GM19324 (cell line): ENCODE data around the gene NPS.

Experiments
- ATAC-seq: cut with Tn5 transposase; IDR thresholded peaks from one replicate; pipeline ENCODE4 v1.9.1; 2021; ENCODE audit warnings: mild to moderate bottlenecking, moderate library complexity; ENCODE audit not compliant: unreplicated experiment, low FRiP score

NPS gene

DNA sequence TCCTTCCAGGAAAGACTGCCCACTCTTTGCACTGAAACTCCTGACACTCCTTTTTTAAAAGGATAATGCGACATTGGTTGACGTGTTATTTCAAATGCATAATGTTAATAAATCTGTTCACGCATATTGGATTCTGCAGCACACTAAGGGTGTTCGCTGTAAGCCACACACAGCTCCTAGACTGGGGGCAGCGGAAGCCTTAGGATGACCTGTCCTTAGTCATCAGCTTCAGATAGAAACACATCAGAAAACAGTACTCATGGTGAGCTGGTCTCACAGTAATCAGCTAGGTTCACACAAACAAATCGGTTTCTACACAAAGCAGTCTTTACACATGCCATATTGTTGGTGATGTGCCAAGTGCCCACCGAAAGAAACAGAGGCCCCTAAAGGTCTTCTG, 4.3 kb downstream of the NPS start:
- ATAC-seq, result no peak

DNA sequence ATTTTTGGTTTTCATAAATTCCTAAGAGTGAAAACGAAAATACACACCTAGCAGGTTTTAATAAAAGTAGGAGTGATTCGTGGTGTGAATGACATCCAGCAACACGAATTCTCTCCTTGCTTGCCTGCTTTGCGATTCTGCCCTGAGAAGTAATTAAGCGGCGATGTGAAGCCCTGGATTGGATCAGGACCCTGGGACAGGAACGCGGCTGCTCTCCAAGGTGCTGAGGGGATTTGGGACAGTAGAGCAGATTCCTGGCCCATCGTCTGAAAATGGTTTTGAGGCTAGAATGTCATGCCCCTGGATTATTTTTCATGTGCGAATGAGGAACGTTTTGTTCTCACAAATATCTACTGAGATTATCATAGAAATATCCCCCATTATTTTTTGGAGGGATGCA, 7.8 kb downstream of the NPS start:
- no peak for ATAC-seq

DNA sequence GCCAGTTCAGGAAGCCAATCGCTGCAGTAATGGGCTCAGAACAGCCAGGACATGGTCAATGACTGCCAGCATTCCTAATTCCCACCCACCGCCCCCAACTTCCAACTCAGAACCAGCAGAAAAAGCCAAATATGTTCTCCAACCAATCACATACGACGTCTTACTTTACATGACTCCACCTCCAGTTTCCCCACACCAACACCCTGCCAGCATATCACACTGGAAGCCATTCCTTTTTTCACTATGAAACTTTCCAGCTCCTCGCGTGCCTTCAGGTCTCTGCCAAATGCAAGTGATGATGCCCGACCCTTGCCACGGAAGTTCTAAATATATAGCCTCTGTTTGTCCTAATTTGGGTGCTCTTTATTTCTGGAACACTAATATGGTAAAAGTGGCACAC, 12.5 kb downstream of the NPS start:
- ATAC-seq, result no peak

DNA sequence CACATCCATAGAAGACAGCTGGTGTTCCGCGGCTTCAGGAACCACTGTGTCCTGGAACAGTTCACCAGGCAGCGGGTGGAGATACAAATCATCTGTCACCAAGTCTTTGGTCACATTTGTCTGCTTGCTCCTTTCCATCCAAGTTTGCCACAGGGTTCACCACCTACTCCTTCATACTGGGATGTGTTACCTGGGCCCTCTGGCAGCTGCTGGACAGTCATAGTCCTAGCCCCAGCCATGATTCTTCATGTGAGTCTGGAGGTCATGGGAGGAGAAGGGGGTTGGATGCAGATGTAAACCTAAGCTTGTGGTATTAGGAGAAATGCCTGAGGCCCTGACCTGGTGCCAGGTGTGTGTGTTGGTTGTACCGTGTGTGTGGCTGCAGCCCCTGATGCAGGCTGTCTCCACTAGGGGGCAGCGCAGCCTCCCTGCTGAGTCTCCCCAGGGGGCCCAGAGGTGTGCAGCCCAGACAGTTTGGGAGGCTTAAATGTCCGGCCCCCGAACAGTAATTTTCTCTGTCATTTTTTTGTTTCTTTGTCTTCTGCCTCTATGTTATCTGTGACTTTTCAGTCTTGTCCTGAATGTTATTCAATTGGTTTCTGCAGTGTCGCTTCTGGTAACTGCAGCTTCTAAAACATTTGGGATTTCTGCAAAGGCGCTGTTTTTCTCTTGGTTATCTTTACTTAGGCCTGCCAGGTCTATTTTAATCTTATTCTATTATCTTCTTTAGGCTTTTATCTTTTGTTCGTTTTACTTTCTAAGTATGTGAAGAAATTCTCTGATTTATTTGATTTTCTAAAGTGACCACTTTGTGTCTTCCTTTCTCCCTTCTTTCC, 14.8 kb downstream of the NPS start:
- ATAC-seq, result no peak

DNA sequence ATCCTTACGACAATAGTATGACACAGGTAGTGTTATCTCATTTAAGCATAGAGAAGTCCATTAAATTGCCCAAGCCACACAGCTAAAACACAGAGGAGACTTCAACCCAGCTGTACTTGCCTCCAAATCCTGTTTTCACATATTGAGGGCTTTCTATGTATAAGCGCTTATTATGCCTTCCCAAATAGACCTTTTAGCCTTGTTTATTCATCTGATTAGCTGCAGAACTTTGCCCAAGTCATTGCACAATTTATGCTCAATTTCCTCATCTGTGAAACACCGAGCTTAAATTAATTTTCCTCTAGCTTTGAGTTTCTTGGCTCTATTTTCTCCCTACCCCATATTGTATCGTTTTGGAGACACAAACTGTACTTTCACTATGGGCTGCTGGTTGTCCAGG, 15.5 kb downstream of the NPS start:
- no peak for ATAC-seq

DNA sequence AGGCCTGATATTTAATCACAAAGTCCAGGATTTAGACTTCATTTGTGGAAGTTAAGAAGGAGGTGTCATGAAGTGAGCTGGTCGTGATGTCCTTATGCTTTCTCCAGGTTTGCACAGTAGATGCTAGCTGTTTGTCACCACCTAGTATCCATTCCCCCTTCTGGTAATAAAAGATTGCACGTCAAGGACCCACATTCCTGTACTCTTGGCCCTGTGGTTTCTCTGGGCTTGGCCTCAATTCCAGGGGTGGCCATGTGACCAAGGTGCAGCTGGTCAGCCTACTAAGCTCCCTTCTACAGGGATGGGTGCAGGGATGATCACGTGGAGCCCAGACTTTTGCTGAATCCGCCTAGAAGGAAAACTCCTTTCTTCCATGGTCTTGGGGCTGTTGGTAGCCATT, 16.5 kb downstream of the NPS start:
- ATAC-seq, result no peak

DNA sequence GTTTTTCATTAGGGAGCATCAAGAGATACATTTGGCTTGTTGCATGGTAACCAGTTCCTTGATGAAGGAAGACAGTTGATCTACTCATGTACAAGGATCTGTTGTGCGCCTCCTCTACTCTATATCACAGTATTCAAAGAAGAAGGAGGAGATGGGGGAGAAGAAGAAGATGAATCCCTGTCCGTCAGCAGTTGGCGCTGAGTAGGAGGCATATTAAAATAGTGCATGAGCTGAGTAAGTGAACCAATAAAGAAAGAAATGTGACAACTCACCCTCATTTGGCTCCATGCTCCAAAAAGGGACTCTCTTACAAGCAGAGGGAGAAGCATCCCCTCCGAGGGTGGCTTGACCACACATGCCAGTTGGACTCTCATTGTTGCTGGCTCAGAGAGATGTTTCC, 20.1 kb downstream of the NPS start:
- ATAC-seq, result no peak

DNA sequence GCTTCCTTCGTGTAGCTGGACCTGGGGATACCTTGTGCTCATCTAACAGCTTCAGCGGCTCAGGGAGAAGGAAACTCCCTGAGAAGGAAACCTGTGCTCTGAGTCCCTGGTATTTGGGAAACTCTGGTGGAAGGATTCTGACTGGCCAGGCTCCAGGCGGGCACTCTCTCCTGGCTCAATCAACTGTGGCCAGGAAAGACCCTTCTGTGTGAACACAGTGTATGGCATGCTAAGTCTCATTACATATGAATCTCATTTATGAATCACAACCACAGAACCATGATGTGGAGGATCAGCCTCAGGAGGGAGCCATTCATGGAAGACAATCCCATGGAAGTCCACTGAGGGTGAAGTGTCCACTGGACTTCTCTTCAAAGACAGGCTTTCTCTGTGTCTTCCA, 20.9 kb downstream of the NPS start:
- no peak for ATAC-seq

DNA sequence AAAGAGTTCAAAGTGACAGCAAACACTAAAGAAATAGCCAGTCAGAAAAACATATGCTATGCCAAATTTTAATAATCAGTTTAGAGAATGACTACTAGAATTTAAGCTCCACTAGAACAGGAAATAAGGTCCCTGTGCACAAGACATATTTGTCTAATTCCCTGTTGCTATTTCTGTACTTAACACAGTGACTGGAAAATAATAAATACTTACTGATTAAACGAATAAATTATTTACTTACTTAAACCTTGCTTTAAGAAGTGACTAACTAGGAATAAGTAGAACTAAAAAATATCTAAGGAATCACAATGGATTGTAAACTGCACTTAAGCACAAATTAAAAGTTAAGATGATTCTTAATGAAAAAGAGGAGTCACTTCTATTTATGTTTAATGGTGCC, 22.3 kb downstream of the NPS start:
- no peak for ATAC-seq

DNA sequence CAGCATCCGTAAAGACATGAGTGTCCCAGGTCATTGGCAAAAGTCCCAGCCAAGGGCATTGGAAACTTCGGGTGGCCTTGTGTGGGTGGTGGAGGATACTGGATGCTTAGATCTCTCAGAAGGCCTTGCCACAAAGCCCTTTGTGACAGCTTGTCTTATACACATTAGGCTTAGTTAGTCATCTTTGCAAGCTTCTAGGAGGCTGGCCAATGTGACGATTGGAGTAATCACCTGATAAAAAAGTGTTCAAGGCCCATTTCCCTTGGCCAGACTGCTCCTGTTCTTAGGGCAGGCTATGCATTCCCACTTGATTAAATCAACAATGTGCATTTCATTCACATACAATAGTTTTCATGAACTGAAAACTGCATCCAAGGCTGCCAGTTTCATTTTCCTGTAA, 26.9 kb downstream of the NPS start:
- ATAC-seq, result no peak

DNA sequence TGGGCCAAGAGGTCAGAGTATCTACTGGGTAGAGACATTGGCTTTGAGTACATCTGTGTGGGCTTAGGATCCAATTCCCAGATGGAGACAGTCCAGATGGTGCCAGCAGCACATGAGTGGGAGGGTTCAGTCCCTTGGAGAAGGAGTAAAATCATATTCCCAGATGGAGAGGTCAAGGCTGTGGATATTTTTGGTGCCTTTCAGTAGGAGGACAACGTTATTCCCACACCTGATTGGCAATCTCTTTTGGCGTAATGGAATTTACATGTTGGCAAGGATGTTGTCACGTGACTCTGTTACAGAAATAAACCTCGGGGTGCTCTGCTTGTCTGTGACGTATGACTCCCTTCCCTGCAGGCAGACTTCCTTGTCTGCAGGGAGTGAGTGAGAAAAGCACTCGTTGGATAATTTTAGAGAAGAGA, 27.6 kb downstream of the NPS start:
- ATAC-seq, result no peak

DNA sequence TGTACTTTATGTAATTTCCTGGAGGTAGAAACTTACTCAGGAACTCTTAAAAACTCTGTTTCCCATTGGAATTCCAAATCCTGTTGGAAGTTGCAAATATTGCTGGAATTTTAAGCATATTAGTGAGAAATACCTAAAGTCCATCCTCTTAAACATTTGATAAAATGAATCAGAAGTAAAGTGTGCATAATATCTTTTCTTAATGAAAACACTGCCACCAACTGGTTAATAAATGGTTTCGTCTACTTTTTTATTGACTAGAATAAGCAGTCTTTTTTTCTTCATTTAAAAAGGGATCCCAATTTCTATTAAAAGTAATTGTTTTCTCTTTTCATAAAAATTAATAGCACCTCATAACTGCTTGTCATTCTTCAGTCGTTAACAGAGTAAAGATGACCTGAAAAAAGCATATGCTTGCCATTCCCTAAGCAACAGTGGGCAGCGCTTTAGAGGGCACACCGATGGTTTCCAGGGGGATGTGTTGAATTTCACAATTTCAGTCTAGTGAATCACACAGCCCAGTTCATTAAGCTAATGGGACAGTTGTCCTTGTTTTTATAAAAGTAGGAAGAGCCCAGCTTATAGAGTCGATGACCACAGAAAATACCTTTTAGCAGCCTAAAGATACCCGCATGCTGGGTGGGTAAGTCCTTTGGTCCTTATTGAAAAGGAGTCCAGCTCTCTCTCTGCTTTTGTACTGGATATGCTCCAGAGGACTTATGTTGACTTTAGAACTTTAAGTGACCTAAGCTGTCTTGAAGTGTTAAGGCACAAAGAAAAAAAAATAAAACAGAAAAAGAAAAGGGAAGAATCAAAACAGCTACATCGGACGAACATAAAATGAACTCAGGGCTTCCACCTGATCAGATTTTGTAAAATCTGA, 28.5 kb downstream of the NPS start:
- ATAC-seq, result no peak

DNA sequence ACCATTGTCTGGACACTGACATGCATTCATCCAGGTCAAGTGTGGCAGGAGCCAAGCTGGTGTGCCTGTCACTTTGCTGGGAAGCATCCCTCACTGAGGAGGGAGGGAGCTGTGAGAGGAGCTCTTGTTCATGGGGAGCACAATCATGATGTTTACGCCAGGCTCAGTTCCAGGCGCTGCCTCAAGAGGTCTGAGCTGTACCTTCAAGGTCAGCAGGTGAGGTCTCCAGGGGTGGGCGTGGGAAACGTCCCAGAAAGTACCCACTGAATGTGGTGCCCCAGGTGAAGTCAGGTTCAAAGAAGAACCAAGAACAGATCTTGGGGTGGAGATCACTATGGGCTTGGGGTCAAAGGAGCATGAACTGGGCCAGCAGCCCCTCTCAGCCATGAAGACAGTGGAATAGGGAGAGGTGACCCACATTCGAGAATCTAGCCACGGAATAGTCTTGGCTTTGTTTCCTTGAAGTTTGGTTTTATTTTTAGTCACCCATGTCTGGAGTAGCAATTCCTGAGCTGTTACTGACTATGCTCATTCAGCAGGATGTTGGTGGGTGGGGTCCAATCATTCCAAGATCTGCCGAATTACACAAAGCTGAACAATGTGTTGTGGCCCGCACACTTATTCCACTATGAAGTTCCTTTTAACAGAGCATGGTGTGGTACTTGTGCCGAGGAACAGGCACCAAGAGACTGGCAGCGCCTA, 29.3 kb downstream of the NPS start:
- ATAC-seq, result no peak

DNA sequence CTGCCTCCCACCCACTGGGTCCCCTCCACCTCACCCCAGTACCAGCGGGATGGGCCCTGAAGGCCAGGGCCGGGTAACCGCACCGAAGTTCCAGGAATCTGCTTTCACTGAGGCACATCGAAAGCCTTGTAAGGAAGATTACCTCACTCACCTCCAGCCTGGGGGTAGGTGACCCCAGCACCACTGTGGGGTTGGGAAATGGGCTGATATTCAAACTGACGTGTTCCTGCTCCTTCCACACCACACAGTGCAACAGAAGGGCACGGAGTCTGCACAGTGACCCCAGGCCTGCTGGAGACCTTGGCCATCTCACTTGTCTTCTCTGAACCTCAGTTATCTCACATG, 29.8 kb downstream of the NPS start:
- ATAC-seq, result no peak

DNA sequence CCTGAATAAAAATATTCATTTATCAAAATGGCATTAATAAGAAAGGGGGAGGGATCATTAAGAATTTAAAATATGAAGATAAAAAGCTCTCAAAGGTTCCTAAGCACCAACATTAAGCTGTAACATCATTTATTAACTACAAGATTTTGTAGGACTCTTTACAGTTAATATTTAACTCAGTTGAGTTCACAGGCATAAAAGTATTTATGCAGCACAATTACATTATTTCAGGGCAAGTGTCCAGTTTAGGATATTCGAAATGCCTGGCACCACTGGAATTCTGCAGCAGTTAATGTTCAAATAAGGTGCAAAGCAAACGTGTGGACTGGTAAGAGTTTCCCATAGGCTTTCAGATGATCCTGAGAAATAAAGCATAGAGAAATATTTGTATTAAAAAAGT, 30.5 kb downstream of the NPS start:
- no peak for ATAC-seq

DNA sequence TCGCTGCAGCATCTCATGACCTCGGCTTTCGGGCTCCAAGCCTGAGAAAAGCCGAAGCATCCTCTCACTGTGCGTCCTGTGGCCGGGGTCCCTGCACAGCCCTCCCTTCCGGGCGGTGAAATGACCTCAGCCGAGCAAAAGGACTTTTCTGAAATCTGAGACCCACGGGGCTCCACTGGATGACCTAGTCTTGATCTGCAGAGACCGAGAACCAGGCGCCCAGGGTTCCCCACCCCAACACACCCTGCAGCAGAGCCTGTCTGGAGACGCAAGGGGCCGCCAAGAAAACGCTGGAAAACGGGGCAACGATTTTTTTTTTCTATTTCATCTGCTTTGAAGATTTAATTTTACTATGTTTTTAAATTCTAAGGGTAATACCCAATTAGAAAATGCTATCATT, 31.7 kb downstream of the NPS start:
- ATAC-seq, result no peak

DNA sequence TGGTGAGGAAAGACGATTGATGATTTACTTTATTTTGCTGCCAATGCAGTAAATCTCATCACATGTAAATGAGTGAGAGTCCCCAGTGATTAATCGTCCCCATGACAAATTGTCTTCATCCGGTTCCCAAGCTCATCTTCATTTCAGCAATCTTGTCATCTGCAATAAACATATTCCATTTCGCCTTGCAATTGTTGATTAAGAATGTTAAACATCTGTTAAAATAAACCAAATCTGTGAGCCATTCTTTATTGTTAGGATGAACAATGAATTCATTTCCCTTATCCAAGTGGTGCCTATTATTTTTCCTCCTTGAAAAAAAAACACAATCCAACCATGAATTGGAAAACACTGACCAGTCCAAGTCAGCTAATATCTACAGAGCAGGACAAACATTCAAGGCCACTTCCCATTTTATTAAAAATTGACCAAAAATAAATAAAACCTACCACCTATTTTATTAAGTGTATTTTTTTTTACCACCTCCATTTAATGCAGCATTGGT, 36.5 kb downstream of the NPS start:
- no peak for ATAC-seq

DNA sequence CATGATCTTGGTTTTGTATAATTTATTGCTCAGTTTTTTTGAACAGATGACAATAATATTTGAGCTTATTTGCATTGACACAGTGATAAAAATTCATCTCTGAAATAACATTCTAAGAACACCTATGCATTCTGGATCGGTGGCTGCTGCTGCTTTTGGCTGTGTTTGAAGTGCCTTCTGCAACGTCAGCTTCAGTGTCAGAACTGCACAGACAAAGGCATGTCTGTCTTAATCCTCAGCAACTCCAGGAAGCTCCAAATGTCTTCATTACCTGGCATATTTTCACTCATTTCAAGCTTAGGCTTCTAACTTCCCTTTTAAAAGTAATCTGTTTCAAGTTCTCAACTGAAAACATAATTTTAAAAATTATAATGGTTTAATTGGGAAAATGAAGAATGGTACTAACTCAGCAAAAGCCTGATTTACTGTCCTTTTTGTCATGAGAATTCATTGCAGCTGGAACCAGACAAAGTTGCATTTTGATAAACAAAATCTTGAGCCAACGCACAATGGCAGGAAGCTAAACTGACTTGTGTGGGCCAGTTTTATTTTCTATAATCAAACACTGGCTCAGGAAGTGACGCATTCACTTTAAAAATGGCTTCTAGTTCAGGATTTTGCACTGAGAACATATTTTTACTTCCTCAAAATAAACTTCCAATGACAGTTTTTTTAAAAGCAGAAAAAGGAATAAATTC, 38.7 kb downstream of the NPS start:
- no peak for ATAC-seq

DNA sequence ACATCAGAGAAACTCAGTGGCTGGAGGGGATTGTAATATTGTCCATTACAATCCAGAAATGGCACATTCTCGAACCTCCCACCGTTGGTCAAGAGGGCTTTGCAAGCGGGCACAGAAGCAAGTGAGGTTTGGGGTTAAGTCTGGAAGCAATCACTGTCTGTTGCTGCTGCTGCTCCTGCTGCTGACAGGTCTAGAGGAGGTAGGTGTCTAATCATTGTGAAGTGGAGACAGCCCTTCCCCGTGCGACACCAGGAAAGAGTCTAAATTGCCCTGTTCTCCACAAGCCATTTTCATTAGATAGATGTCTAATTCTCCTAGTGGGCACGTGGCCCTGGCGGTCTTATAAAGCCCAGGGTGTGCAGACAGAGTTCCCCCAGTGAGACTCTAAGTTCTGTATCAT, 43.5 kb downstream of the NPS start:
- ATAC-seq, result no peak

DNA sequence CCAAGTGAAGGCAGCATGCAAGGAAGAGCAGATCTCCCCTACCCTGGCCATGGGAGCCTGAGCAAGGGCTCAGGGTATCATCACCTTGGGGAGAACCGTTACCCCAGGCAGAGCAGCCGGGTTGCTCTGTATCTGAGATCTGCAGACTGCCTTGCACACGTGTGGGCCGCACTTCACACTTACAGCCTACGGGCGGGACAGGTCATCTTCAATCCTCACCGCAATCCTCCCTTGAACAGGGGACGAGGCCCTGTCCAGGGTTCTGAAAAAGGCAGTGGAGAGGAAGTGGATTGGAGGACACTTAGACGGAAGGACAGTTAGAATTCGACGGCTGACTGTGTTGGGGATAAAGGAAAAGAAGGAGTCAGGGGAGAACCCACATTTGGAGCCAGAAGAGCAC, 51.4 kb downstream of the NPS start:
- ATAC-seq, result no peak
